ENCODE measurements around the gene HJURP.

Gene HJURP

DNA sequence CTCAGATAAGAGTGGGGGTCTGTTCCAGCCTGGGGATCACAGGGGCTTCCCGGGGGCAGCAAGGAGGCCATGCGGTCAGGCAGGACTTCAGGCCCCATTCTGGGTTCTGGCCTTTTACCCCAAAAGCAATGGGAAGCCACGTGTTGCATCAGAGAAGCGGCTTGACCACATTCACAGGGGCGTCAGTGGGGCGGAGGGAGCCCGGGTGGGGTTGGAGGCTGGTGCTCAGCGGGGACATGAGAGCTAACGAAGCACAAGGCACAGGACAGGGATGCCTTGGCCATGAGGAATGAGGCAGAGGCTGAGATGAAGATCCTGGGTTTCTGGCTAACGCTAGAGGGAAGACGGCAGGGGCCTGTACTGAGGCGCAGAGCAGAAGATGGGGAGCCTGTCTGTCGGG lies 6.1 kb downstream of the HJURP start:
- H3K4me3 ChIP-seq (ENCODE audit: low read depth, low read length): no peak overlapping the region
- TF ChIP-seq, protein P1, sequence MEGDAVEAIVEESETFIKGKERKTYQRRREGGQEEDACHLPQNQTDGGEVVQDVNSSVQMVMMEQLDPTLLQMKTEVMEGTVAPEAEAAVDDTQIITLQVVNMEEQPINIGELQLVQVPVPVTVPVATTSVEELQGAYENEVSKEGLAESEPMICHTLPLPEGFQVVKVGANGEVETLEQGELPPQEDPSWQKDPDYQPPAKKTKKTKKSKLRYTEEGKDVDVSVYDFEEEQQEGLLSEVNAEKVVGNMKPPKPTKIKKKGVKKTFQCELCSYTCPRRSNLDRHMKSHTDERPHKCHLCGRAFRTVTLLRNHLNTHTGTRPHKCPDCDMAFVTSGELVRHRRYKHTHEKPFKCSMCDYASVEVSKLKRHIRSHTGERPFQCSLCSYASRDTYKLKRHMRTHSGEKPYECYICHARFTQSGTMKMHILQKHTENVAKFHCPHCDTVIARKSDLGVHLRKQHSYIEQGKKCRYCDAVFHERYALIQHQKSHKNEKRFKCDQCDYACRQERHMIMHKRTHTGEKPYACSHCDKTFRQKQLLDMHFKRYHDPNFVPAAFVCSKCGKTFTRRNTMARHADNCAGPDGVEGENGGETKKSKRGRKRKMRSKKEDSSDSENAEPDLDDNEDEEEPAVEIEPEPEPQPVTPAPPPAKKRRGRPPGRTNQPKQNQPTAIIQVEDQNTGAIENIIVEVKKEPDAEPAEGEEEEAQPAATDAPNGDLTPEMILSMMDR (IDR thresholded peaks at IDR 0.05; ENCODE audit: low read depth, low read length): no peak

DNA sequence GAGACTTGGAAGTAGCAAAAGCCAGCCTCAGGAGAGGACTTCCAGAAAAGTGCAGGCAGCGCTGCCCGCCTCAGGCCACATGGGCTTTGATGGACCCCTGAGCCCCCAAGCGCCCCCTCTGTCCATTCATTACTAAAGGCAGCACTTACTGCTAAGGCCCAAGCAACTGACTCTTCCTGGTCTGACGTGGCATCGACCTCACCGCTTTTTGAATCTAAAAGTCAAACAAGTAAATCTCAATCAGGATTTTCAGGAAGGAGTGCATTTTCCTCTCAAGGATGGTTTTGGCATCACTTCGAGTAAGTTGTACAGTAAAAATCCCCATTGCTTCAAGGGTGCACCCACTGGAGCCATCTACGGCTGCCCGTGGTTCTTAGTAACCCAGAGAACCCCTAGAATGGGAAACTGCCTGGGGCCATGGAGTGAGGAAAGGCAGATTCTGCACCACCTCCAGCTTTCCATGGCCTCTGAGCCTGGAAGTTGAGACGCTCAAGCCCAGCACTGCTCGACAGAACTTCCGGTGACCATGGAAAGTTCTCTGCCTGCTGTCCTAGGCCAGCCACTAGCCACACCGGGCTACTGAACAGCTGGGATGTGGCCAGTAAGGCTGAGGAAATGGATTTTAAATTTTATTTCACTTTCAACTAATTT lies 7.0 kb downstream of the HJURP start:
- TF ChIP-seq, protein P1 (IDR thresholded peaks at IDR 0.05; ENCODE audit: low read depth, low read length): no peak
- H3K4me3 ChIP-seq (ENCODE audit: low read depth, low read length): no peak overlapping the region

DNA sequence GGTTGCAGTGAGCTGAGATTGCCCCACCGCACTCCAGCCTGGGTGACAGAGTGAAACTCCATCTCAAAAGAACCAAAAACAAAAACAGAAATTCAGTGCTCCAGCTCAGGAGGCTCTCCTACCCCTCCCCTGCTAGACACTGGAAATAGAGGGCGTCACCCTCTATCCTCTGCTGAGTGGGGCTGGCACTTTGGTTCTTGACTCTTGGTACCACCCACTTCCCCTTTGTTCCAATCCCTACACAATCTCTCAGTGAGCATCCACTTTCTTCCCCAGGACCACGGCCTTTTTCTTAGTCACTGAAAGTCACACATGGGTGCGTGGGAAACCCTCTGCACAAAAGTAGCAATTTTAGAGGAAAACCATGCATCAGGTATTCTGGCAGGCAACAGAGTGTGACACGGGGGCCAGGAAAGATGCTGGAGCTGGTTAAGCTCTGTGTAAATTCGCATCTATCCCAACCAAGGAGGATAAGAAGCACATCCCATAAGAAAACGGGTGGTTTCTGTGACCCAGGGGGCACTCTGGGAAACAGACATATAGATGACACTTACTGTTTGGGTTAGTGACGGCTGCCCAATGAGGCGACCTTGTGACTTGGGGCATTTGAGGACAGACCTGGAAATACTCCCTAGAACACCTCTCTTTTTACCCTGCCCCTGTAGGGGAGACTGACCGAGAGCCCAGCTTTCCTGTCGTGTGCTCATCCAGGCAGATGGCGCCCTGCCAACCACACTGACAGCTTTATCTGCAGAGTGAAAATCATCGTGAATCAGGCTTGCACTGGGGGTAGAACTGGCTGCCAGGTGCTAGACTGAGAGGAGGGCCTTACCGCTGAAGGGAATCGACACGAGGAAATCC lies 7.7 kb downstream of the HJURP start:
- no peak overlapping the region for H3K4me3 ChIP-seq (ENCODE audit: low read depth, low read length)
- TF ChIP-seq, protein P1 (IDR thresholded peaks at IDR 0.05; ENCODE audit: low read depth, low read length): no peak

DNA sequence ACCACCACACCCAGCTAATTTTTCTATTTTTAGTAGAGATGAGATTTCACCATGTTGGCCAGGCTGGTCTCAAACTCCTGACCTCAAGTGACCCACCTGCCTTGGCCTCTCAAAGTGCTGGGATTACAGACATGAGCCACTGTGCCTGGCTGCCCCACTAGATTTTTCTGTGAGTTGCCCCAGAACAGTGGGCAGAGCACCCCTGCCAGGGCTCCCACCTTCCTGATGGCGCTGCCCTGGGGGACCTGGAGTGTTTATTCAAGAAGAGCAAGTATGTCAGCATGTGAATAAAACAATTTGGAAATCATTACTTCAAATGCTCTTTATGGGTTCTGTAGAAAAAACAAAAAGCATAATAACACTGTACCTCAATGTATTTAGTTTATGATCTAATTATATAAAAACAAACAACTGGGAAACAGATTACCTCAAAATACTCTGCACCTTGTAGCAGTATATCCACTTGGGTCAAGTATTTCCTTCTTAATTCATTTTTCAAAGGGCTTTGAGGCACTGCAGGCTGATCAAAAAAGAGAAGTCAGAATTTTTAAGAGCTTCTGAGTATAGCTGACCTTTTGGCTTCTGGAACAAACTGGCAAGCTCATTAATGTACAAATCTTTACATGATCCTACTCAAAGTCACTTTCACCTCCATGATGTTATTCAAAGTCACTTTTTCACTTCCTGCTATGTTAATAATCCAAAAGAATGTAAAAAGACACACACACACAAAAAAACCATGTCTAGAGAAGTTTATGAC lies 8.9 kb downstream of the HJURP start:
- H3K4me3 ChIP-seq (ENCODE audit: low read depth, low read length): no peak overlapping the region

DNA sequence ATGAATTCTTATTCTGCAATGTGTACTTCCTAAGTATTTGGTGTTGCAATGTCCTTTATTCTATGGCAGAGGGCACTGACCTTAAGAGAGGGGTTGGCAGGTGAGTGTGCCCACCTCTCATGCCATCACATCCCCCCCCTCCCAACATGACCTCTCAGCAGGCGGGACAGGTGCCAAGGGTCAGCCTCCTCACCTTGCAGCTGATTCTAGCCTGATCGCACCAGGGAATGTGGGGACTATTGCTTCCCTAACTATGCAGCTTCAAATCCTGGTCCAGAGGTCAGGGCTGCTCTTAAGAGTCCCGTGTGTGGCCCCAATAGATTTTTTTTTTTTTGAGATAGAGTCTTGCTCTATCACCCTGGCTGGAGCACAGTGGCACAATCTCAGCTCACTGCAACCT lies 9.5 kb downstream of the HJURP start:
- no peak overlapping the region for H3K4me3 ChIP-seq (ENCODE audit: low read depth, low read length)
- TF ChIP-seq, protein P1 (IDR thresholded peaks at IDR 0.05; ENCODE audit: low read depth, low read length): no peak

More for the DNA sequence above, 8.9 kb downstream of the HJURP start:
- TF ChIP-seq, protein P1 (IDR thresholded peaks at IDR 0.05; ENCODE audit: low read depth, low read length): no peak

DNA sequence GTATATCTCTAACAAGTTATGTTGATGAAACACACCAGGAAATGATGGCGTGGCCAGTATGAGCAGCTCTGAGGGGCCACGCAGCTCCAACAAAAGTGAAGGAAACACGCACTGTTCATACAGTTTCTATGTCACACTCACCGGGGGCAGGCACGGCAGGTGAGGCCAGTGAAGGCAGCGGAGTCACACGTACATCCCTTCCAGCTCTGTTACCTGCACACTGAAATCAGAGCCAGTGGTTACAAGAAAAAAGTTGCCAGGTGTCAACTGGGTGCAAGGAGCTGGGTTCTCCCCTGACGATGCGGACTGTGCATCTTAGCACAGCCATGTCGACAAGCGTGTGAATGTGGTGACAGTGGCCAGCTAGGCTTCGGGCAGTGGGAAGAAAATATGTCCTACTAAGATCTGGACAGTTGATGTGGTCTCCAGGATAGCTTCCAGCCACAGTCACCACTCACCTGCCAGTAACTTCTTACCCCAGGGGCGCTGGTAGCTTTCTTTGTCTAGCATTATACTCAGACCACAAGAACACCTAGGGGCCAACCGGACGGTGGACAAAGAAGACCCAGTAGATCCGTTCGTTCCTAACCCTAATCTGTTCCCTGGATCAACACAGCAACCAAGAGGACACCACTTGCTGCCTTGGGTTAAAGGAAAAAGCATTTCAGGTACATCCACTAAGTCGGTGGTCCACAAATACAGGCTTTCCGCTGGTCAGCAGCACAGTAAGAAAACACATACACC lies 10.1 kb downstream of the HJURP start:
- H3K4me3 ChIP-seq (ENCODE audit: low read depth, low read length): no peak overlapping the region
- TF ChIP-seq, protein P1 (IDR thresholded peaks at IDR 0.05; ENCODE audit: low read depth, low read length): no peak
